Aorta (tissue), 5 donors: ENCODE results near the gene ZDHHC1. TPM values are rescaled to one million over a fixed set of nuclear protein-coding genes. Genes with fewer than 3 reads are reported as not detected.

Experiments
- ATAC-seq: fragments of 200-7000 bp; cut with Tn5 transposase; one replicate; pipeline ENCODE4 v1.9.1; 2022; ENCODE audit warnings: moderate library complexity; ENCODE audit not compliant: low FRiP score
- DNase-seq, 2 donors: peaks; one replicate each; pipeline ENCODE4 v3.0.0-alpha.2; 2020
- H3K27ac ChIP-seq, 2 donors: one replicate each; pipeline ENCODE4 v1.5.1; 2013; ENCODE audit warnings: low read length in 2 of 2, mild to moderate bottlenecking in 2 of 2, moderate library complexity in 2 of 2, control low read depth in 1 of 2, inconsistent platforms in 1 of 2, low read depth in 1 of 2
- H3K27me3 ChIP-seq, 2 donors: one replicate each; pipeline ENCODE4 v1.6.1; 2013; ENCODE audit warnings: control low read depth in 1 of 2, low read length in 1 of 2, mild to moderate bottlenecking in 1 of 2, moderate library complexity in 1 of 2; ENCODE audit not compliant: insufficient read depth in 2 of 2, control insufficient read depth in 1 of 2
- H3K36me3 ChIP-seq, 2 donors: one replicate each; pipeline ENCODE4 v1.6.1; 2013; ENCODE audit warnings: control low read depth in 1 of 2, low read length in 1 of 2, mild to moderate bottlenecking in 1 of 2; ENCODE audit not compliant: insufficient read depth in 2 of 2, control insufficient read depth in 1 of 2
- H3K4me1 ChIP-seq, 2 donors: one replicate each; pipeline ENCODE4 v1.6.1; 2013; ENCODE audit warnings: low read length in 2 of 2, control low read depth in 1 of 2, mild to moderate bottlenecking in 1 of 2, moderate library complexity in 1 of 2; ENCODE audit not compliant: insufficient read depth in 2 of 2, control insufficient read depth in 1 of 2
- H3K4me3 ChIP-seq, 2 donors: one replicate each; pipeline ENCODE4 v1.5.1; 2013; ENCODE audit warnings: low read length in 2 of 2, control low read depth in 1 of 2, mild to moderate bottlenecking in 1 of 2
- H3K9me3 ChIP-seq: one replicate; pipeline ENCODE4 v1.6.1; 2013; ENCODE audit warnings: mild to moderate bottlenecking, low read length; ENCODE audit not compliant: control insufficient read depth
- WGBS, 2 donors: extraction: QIAGEN DNeasy Blood & Tissue Kit; methylation state at CpG; one replicate each; pipeline ENCODE4 v1.1.7; 2013; 5-methylcytosine and 5-hydroxymethylcytosine counted together
- intact Hi-C, 2 donors: fragments of 100-400 bp; cut with DNase I; formaldehyde crosslinking; loops; one replicate each; pipeline versions ENCODE4 v1.14.2 to v1.15.0; 2022
- polyA plus RNA-seq, 2 donors: library from polyadenylated mRNA; stranded (reverse); fragments of 200-250 nt; gene quantifications; one replicate each; pipeline ENCODE4 v1.2.3, GENCODE V29; 2013
- total RNA-seq, 2 donors: library from RNA; stranded (reverse); fragmentation: NEBNext Ultra II Directional; extraction: Animal tissue kit (Norgen Biotek cat#: 25700); gene quantifications; one replicate each; pipeline ENCODE4 v1.2.1, GENCODE V29; 2021
- donor health status: healthy with polysubstance abuse.
- donor health status: Bipolar disorder and iron deficiency.
- donor health status: DM: no; HTN: no; CAD: no.
- donor health status: DM: no; HTN: no; CAD: no.
- donor health status: DM: yes; HTN: yes; CAD: no.

The ZDHHC1 gene
- total and polyA plus RNA-seq, 4 donors: 5.3 to 14.8 (median 9.8) TPM

GRCh38 chr16:67403976-67404555 is 12.2 kb downstream of the ZDHHC1 start:
- H3K27me3 ChIP-seq: no peaks in the 10 kb centered on the region
- DNase-seq (peak in 1 of 2 donors; percentile 54), ATAC-seq (no peak)
- intact Hi-C loops: no loop called here
- H3K4me3 ChIP-seq: no peak overlapping the region
- no peaks in the 10 kb centered on the region for H3K9me3 ChIP-seq
- WGBS, 2 donors: 90 to 95% methylated on average over 12 of the region's 12 CpGs
- no peaks in the 10 kb centered on the region for H3K36me3 ChIP-seq
- H3K4me1 ChIP-seq: no peaks in the 10 kb centered on the region
- no peak overlapping the region for H3K27ac ChIP-seq

DNA sequence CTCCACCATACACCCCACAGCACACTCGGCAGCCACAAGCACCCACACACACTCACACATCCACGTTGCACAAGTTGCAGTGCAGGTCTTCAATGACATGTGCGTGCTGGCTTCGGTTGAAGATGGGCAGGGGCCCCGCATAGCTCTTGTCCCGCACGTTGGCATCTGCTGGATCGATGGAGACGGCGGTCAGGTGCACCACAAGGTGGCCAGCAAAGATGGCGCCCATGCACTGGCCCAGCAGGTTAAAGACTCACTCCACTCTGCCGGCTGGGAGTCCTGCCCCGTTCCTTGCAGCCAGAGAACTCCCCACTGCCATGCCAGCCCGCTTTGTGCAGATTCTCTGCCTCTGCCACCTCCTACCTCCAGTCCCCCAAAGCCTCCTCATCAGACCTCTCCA is 15.4 kb downstream of the ZDHHC1 start:
- Histone ChIP-seq H3K27ac (no peak overlapping the region), H3K9me3 (no peaks in the 10 kb centered on the region), H3K4me3 (no peak overlapping the region), H3K4me1 (no peaks in the 10 kb centered on the region), H3K36me3 (no peaks in the 10 kb centered on the region), H3K27me3 (no peaks in the 10 kb centered on the region)
- WGBS, 2 donors: 93 to 96% methylated on average over 14 of the region's 14 CpGs
- DNase-seq (peak in 1 of 2 donors; percentile 52), ATAC-seq (no peak)
- intact Hi-C loops: no loop called here

- ATAC-seq (no peak), DNase-seq (peak in 1 of 2 donors; percentile 70)
- 70 to 74% methylated on average over 19 of the region's 19 CpGs for WGBS, 2 donors
- Histone ChIP-seq H3K4me1 (no peaks in the 10 kb centered on the region), H3K4me3 (no peak overlapping the region), H3K36me3 (no peaks in the 10 kb centered on the region), H3K27me3 (no peaks in the 10 kb centered on the region), H3K9me3 (no peaks in the 10 kb centered on the region), H3K27ac (no peak overlapping the region)
- intact Hi-C loops: no loop called here
These were observed 16.2 kb downstream of the ZDHHC1 start for GRCh38 chr16:67399749-67400704.

- no peaks in the 10 kb centered on the region for H3K36me3 ChIP-seq
- H3K27ac ChIP-seq: no peak overlapping the region
- no peaks in the 10 kb centered on the region for H3K9me3 ChIP-seq
- ATAC-seq (peak; percentile 33), DNase-seq (peak in 1 of 2 donors; percentile 84)
- H3K4me1 ChIP-seq: no peaks in the 10 kb centered on the region
- no peak overlapping the region for H3K4me3 ChIP-seq
- WGBS, 2 donors: 24 to 27% methylated on average over 42 of the region's 42 CpGs
- H3K27me3 ChIP-seq: no peaks in the 10 kb centered on the region
- intact Hi-C loops: no loop called here
These were observed 17.0 kb downstream of the ZDHHC1 start for GRCh38 chr16:67399218-67399733.

- peak in 1 of 2 donors; percentile 73 for DNase-seq
- Histone ChIP-seq H3K36me3 (no peaks in the 10 kb centered on the region), H3K9me3 (no peaks in the 10 kb centered on the region), H3K27me3 (no peaks in the 10 kb centered on the region), H3K27ac (no peak overlapping the region), H3K4me1 (no peaks in the 10 kb centered on the region), H3K4me3 (no peak overlapping the region)
- 93 to 94% methylated on average over 19 of the region's 19 CpGs for WGBS, 2 donors
- intact Hi-C loops: no loop called here
- no peak for ATAC-seq
These were observed 17.6 kb downstream of the ZDHHC1 start for GRCh38 chr16:67398546-67399217.

DNA sequence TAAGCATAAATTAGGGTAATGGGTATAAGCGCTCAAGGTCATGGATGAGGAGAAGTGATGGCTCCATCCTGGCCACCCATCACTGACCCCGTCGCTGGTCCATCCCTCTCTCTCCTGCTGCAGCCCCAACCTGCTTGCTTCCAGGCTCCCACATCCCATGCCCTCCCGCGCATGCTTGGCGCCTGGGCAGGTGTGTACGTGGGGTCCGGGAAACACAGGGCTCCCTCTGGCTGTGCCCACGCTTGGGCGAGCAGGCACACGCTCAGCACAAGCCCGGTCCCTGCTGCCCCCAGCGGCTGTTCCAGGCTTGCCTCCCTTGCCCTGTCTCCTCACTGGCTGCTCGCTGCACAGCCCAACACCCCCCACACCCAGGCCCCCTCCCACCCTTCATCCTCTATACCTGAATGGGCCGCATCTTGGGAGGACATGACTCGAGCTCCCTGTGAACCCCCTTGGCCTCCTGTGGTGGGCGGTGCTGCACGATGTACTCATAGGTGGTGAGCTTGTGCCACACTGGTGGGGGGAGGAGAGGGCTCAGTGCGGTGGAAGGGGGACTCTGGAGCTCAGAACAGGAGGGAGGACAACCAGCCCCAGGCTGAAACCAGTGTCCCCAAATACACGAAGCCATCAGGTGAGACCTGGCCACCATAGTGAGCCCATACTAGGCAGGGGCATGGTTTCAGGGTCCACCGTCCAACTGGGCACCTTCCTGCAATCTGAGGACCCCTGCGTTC is 18.3 kb downstream of the ZDHHC1 start:
- WGBS, 2 donors: 80 to 86% methylated on average over 19 to 22 of the region's 22 CpGs
- Histone ChIP-seq H3K27ac (no peak overlapping the region), H3K36me3 (no peaks in the 10 kb centered on the region), H3K4me3 (no peak overlapping the region), H3K9me3 (no peaks in the 10 kb centered on the region), H3K27me3 (no peaks in the 10 kb centered on the region), H3K4me1 (no peaks in the 10 kb centered on the region)
- DNase-seq (peak in 1 of 2 donors; percentile 69), ATAC-seq (no peak)
- intact Hi-C loops: no loop called here

GRCh38 chr16:67397036-67397801 is 19.1 kb downstream of the ZDHHC1 start:
- intact Hi-C loops: no loop called here
- ATAC-seq (no peak), DNase-seq (peak in 1 of 2 donors; percentile 80)
- WGBS, 2 donors: 76% methylated on average over 15 of the region's 15 CpGs
- Histone ChIP-seq H3K4me1 (no peaks in the 10 kb centered on the region), H3K9me3 (no peaks in the 10 kb centered on the region), H3K27ac (no peak overlapping the region), H3K36me3 (no peaks in the 10 kb centered on the region), H3K27me3 (no peaks in the 10 kb centered on the region), H3K4me3 (no peak overlapping the region)
